HepG2 (cell line): Measurements from ENCODE around the gene ADSL.

Experiments used
- CTCF ChIP-seq: sonication (generic); formaldehyde crosslinking; IDR thresholded peaks from 2 replicates; pipeline ENCODE4 v1.5.0; 2020; ENCODE audit warnings: mild to moderate bottlenecking, missing genetic modification reagents, moderate library complexity
- ZNF142 ChIP-seq: sonication (generic); formaldehyde crosslinking; IDR thresholded peaks from 2 replicates; pipeline ENCODE4 v1.4.0; 2020; ENCODE audit warnings: missing genetic modification reagents

- TF ChIP-seq CTCF (CRISPR knock-in tag) (no peak), ZNF142 (no peak)
Observed at GRCh38 chr22:40413873-40414272, 67.6 kb downstream of the ADSL start.
